H1 (cell line): ENCODE results near the gene PRKN. TPM values are rescaled to one million over a fixed set of nuclear protein-coding genes. Genes with fewer than 3 reads are reported as not detected.

Experiments
- ATF3 ChIP-seq: IDR thresholded peaks from 2 replicates; pipeline ENCODE4 v1.6.1; 2011; ENCODE audit warnings: low read depth, mild to moderate bottlenecking, low read length; ENCODE audit not compliant: insufficient read depth
- CEBPB ChIP-seq: IDR thresholded peaks from 2 replicates; pipeline ENCODE4 v1.6.1; 2012; ENCODE audit warnings: low read depth, low read length
- CHD1 ChIP-seq: IDR thresholded peaks from 2 replicates; pipeline ENCODE4 v1.6.1; 2012; ENCODE audit warnings: low read depth, low read length, improper control_type of control experiment
- EZH2 ChIP-seq: fragments of 200-600 bp; sonication (generic); IDR thresholded peaks from 2 replicates; pipeline ENCODE4 v1.7.1; 2012; ENCODE audit warnings: low read depth, mild to moderate bottlenecking, moderate library complexity, low read length, inconsistent platforms; ENCODE audit not compliant: severe bottlenecking
- FOSL1 ChIP-seq: IDR thresholded peaks from 2 replicates; pipeline ENCODE4 v1.6.1; 2011; ENCODE audit warnings: mild to moderate bottlenecking, low read depth, low read length, moderate library complexity; ENCODE audit not compliant: insufficient read depth
- JUND ChIP-seq: IDR thresholded peaks from 2 replicates; pipeline ENCODE4 v1.6.1; 2011; ENCODE audit warnings: mild to moderate bottlenecking, improper control_type of control experiment, low read length
- NRF1 ChIP-seq: IDR thresholded peaks from 2 replicates; pipeline ENCODE4 v1.6.1; 2011; ENCODE audit warnings: mild to moderate bottlenecking, low read depth, low read length, improper control_type of control experiment
- SRF ChIP-seq: IDR thresholded peaks from 2 replicates; pipeline ENCODE4 v1.6.1; 2011; ENCODE audit warnings: mild to moderate bottlenecking, low read depth, low read length, moderate library complexity
- ZNF274 ChIP-seq: IDR thresholded peaks from 2 replicates; pipeline ENCODE4 v1.7.0; 2012; ENCODE audit warnings: low read length, borderline replicate concordance; ENCODE audit errors: extremely low read depth
- polyA plus RNA-seq, 7 experiments: library from polyadenylated mRNA; depleted of rRNA in 3 of 7; stranded (reverse) in 5 of 7; unstranded in 2 of 7; fragments of >200 nt in 5 of 7; fragments of 200-250 nt in 2 of 7; gene quantifications; 1 replicate in 5 of 7; 2 replicates in 1 of 7; 4 replicates in 1 of 7; pipeline versions ENCODE4 v1.2.1 to v1.2.3, GENCODE V29; 2011 to 2013; ENCODE audit warnings: missing spikeins in 2 of 7, mixed read lengths in 2 of 7
- total RNA-seq: library from RNA; stranded (reverse); fragmentation: NEBNext Ultra II Directional; extraction: Animal tissue kit (Norgen Biotek cat#: 25700); gene quantifications from 2 replicates; pipeline ENCODE4 v1.2.1, GENCODE V29; 2021

The PRKN gene
- total and polyA plus RNA-seq, 2 of the 8 experiments (the other 6 are each of a cell fraction or from before 2014, with no cell fraction given): 0.13 to 0.29 TPM

GRCh38 chr6:161405418-161405817 is 1322.1 kb downstream of the PRKN start (continued):
- TF ChIP-seq ZNF274 (no peak), JUND (no peak), CEBPB (no peak), NRF1 (no peak), EZH2 (no peak), ATF3 (no peak), CHD1 (no peak), FOSL1 (no peak), SRF (no peak)
- TF ChIP-seq, all 59 proteins: peak for 0
